GM18873 (cell line): ENCODE data around the gene FAM227B.

Experiments used
- ATAC-seq: cut with Tn5 transposase; IDR thresholded peaks from one replicate; pipeline ENCODE4 v1.9.1; 2021; ENCODE audit warnings: mild to moderate bottlenecking, moderate library complexity, moderate number of reproducible peaks; ENCODE audit not compliant: unreplicated experiment, low FRiP score

The FAM227B gene

GRCh38 chr15:49452595-49452994 lies 168.0 kb downstream of the FAM227B start:
- ATAC-seq = no peak

DNA sequence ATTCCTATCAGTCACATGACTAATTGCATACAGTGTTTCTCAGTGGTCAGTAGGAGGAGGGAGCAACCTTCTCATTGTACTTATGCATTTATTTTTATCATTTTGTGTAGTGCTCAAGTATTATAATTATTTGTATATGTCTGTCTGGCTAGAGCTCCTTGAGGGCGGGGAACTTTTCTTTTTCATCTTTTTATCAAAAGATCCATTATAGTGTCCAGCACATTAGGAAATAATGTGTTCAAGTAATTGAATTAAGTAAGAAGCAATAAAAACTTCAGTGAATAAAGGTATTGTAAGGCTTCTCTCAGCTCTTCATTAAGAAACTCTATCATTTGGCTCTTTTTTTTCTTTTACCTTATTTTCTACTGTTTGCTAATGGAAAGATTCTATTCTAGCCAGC lies 178.8 kb downstream of the FAM227B start:
- ATAC-seq = no peak

- ATAC-seq = no peak
Measured at GRCh38 chr15:49441356-49441755, 179.3 kb downstream of the FAM227B start.

DNA sequence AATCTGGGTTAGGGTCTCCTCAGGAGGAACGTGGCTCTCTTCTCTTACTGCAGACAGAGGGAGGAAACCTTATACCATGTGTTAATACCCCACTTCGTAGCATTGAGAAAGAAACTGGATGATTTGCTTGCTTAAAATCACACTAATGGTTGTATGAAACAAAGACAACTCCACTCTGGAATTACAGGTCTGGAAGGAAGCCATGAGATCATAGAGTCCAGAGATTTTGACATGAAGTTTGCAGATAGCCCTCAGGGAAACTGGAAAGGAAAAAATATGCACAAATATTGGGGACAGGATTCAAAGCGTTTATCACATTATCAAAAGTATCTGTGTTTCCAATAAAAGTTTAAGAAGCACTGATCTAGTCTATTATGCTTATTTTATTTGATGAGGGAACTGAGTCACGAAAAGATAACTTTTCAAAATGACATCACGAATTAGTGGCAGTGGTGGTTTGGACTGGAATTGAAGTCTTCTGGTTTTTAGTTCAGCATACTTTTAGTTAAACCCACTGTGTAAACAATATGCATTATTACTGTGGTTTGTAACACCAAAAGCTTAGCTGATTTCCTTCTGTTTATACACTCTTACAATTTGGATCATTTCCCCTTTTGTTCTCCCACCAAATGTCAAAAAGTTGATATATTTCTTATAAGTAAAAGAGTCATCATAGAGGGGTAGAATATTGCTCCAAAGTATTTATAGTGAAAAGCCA lies 180.8 kb downstream of the FAM227B start:
- ATAC-seq = no peak

GRCh38 chr15:49438962-49439631 lies 181.5 kb downstream of the FAM227B start:
- ATAC-seq = no peak

DNA sequence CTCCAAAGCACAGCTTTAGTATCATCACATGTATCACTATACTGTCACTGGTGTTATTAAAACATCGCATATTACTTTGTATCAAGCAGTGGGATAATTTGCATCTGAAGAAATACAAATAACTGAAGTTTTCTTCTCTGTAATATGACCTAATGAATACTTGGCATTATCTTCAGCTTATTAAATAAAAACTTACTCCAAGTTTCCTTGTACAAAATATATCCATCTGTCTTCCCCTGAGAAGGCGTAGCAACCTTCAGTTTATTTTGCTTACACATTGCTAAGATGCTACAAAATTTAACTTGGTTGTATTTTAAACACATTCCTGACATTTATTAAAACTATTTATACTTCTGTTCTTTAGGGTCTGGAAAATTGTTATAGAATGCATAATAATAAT lies 183.9 kb downstream of the FAM227B start:
- ATAC-seq = no peak

GRCh38 chr15:49435174-49435573 lies 185.4 kb downstream of the FAM227B start:
- no peak for ATAC-seq

DNA sequence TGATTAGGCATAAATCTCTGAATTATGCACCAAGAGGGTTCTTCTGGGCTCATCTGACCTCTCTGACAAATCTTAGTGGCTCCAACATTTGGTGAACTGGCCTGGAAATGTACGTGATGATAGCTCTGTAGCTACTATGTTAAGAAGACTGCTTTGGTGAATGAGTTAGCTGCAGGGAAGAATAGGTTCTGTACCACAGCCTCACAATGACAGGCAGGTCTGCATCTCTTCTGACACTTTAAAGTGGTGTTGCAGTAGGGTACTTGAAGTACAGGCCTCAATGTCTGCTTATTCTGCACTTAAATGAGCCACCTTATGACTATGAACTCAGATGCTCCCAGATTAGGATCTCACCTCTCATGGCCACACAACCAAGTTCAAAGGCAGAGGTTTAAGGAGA lies 190.6 kb downstream of the FAM227B start:
- ATAC-seq = no peak

DNA sequence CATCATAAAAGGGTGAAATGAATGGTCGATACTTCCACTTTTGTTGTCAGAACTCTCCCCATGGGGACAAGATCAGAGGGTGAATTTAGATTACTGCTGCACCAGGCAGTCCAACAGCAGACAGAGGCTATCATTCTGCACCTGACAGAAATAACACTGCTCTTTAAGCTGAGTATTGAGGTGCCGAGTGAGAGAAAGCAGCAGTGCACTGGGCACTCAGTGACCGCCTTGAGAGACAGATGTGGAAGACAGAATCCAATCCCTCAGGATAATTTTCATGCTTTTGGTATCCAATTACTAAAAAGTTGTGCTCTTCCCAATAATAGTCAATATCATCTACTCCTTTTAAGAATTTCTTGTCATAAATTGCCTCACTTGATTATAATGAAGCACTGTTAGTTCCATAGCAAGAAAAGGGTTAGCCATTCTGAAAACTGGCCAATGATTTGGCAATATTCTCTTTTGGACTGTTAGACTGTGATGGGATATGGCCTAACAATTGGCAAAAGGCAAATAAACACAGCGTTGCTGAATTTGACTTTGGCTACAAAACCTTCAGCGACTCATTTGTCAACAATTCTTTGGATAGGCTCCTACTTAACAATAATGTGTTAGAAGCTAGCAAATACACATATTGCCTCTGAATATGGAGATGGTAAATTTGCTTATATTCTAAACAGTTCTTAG lies 192.1 kb downstream of the FAM227B start:
- ATAC-seq = no peak

- ATAC-seq = no peak
Measured at GRCh38 chr15:49427372-49427771, 193.2 kb downstream of the FAM227B start.

DNA sequence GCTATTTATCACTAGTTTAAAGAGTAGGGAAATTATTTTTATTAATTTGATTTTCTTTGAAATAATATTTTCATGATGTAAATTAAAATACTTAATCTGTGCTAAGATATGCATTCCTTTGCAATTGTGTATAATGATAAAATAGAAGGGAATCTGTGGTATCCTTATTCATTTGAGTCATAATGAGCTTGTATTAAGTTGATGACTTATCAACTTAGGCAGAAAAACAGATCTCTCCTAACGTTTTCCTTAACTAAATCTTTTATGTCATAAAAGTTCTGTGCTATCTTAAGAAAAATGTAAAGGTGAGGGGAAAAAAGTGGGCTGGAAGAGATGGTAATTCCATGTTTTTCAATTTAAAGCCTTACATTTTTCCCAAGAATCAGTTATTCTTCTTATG lies 195.7 kb downstream of the FAM227B start:
- no peak for ATAC-seq

- ATAC-seq = no peak
Measured at GRCh38 chr15:49423901-49424550, 196.6 kb downstream of the FAM227B start.

DNA sequence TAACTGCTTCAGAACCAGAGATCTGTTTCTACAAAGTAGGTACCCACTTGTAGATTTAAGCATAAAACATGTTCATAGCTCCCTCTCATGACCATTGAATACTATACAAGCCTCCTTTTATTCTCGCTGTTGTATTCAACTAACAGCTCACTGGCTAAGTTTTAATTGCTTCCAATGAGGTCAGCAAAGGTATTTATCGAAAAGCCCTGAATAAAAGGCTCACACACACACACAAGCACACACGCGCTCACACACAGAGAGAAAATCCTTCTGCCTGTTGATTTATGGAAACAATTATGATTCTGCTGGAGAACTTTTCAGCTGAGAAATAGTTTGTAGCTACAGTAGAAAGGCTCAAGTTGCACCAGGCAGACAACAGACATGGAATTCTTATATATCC lies 197.6 kb downstream of the FAM227B start, which contains the start of gene FGF7:
Gene FGF7 (plus strand): TSS at position 222 of the 400 bp plus-strand sequence. CDS start 1,056 bp downstream, outside the sequence.
- ATAC-seq = no peak

GRCh38 chr15:49421991-49422390 lies 198.6 kb downstream of the FAM227B start:
- ATAC-seq = no peak

- ATAC-seq = no peak
Measured at GRCh38 chr15:49418811-49419210, 201.8 kb downstream of the FAM227B start.

GRCh38 chr15:49415638-49416037 lies 205.0 kb downstream of the FAM227B start:
- ATAC-seq = no peak

- no peak for ATAC-seq
Measured at GRCh38 chr15:49415149-49415548, 205.5 kb downstream of the FAM227B start.

DNA sequence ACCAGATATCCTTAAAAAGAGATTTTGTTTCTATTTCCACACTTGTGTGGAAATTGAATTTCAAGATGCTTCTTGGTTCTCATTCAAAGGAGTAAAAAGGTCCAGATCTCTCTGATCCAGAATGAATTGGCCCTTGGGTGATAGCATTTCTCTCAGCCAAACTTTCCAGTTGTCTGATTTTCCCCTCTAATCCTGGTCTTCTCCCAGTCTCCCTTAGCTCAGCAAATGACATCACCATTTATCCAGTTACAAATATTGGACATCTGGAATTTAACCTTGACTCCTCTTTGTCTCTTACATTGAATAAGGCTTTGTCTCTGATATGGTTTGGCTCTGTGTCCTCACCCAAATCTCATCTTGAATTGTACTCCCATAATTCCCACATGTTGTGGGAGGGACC lies 207.8 kb downstream of the FAM227B start:
- ATAC-seq = no peak

DNA sequence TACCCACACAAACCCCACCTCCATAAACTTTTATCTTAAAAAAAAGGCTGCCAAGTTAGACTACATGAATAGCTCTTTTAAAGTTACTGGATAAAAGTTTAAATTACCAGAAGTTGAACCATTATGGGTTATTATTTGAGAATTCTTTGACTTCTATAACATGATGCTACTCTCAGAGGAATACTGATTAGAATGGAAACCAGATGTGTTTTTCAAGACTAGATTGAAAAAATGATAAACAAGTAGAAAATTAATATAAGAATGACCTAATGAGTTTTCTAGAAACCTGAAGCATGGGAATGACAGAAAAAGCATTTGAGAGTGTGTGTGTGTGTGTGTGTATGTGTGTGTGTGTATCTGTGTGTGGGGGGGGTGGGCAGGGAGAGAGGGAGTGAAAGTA lies 210.0 kb downstream of the FAM227B start:
- no peak for ATAC-seq

GRCh38 chr15:49406352-49407118 lies 214.1 kb downstream of the FAM227B start:
- no peak for ATAC-seq
